PC-3 (cell line): ENCODE data around the gene MTM1. TPM values are rescaled to one million over a fixed set of nuclear protein-coding genes. Genes with fewer than 3 reads are reported as not detected.

Experiments used
- ATAC-seq: fragments of 200-7000 bp; cut with Tn5 transposase; 2 replicates; pipeline ENCODE4 v1.9.1; 2020; ENCODE audit warnings: mild to moderate bottlenecking, moderate library complexity
- BruUV-seq: library from RNA; stranded (reverse); fragments of 400-500 nt; replicated peaks from 2 replicates; lab custom pipeline; 2021; lab: Mats Ljungman, UMichigan
- CTCF ChIA-PET: fragments of 300-600 bp; sonication (Branson Sonifier 250); formaldehyde crosslinking; loops from one replicate; lab custom pipeline; 2022; ENCODE audit warnings: antibody characterized with exemption; lab: Charles Lee
- POLR2A ChIA-PET: fragments of 300-600 bp; sonication (Branson Sonifier 250); formaldehyde crosslinking; loops from one replicate; lab custom pipeline; 2022; ENCODE audit warnings: antibody characterized with exemption; ENCODE audit not compliant: unreplicated experiment; lab: Charles Lee
- DNase-seq: peaks from one replicate; pipeline ENCODE4 v3.0.0-alpha.2; 2015
- H2AFZ ChIP-seq: fragments of 300-600 bp; sonication (generic); 2 replicates; pipeline ENCODE4 v1.6.0; 2016; ENCODE audit warnings: antibody characterized with exemption, low read length
- H3F3A ChIP-seq: fragments of 300-600 bp; sonication (generic); one replicate; pipeline ENCODE4 v1.6.0; 2017; ENCODE audit warnings: antibody characterized with exemption, low read length, control low read depth, mild to moderate bottlenecking; ENCODE audit not compliant: unreplicated experiment
- H3K27ac ChIP-seq: fragments of 300-600 bp; sonication (generic); 2 replicates; pipeline ENCODE4 v1.5.1; 2016; ENCODE audit warnings: mild to moderate bottlenecking, low read length
- H3K27me3 ChIP-seq: fragments of 300-600 bp; sonication (generic); 2 replicates; pipeline ENCODE4 v1.6.1; 2016; ENCODE audit warnings: low read length, mixed read lengths
- H3K36me3 ChIP-seq: fragments of 300-600 bp; sonication (generic); 2 replicates; pipeline ENCODE4 v1.6.1; 2016; ENCODE audit warnings: low read depth, mixed run types, low read length, mixed read lengths
- H3K4me1 ChIP-seq: fragments of 300-600 bp; sonication (generic); 2 replicates; pipeline ENCODE4 v1.5.1; 2016; ENCODE audit warnings: low read length; ENCODE audit not compliant: insufficient read depth
- H3K4me2 ChIP-seq: fragments of 300-600 bp; sonication (generic); 2 replicates; pipeline ENCODE4 v1.6.0; 2016; ENCODE audit warnings: low read length
- H3K4me3 ChIP-seq: fragments of 300-600 bp; sonication (generic); 2 replicates; pipeline ENCODE4 v1.5.1; 2016; ENCODE audit warnings: mild to moderate bottlenecking, low read length, mixed read lengths
- H3K79me2 ChIP-seq: fragments of 300-600 bp; sonication (generic); 2 replicates; pipeline ENCODE4 v1.6.1; 2017; ENCODE audit warnings: low read length, mixed read lengths
- H3K9ac ChIP-seq: fragments of 300-600 bp; sonication (generic); 2 replicates; pipeline ENCODE4 v1.6.0; 2016; ENCODE audit warnings: mild to moderate bottlenecking, low read length
- H3K9me2 ChIP-seq: fragments of 300-600 bp; sonication (generic); replicated peaks from 2 replicates; pipeline ENCODE4 v1.6.1; 2016; ENCODE audit warnings: mixed run types, low read length, mixed read lengths
- H3K9me3 ChIP-seq: fragments of 300-600 bp; sonication (generic); 2 replicates; pipeline ENCODE4 v1.6.1; 2016; ENCODE audit warnings: low read length, mixed read lengths
- H4K20me1 ChIP-seq: fragments of 300-600 bp; sonication (generic); 2 replicates; pipeline ENCODE4 v1.6.1; 2016; ENCODE audit warnings: low read length, mixed read lengths
- EZH2 ChIP-seq: fragments of 300-600 bp; sonication (generic); IDR thresholded peaks from one replicate; pipeline ENCODE4 v1.6.1; 2017; ENCODE audit warnings: antibody characterized with exemption, mild to moderate bottlenecking, low read length; ENCODE audit not compliant: unreplicated experiment
- EZH2phosphoT487 ChIP-seq: fragments of 300-600 bp; sonication (generic); IDR thresholded peaks from 2 replicates; pipeline ENCODE4 v1.6.1; 2018; ENCODE audit warnings: mild to moderate bottlenecking, antibody characterized with exemption, low read length, borderline replicate concordance
- intact Hi-C: fragments of 100-400 bp; cut with micrococcal nuclease; formaldehyde crosslinking; loops from 2 replicates; pipeline ENCODE4 v1.9.0; 2023
- total RNA-seq: library from RNA; depleted of rRNA; stranded (reverse); fragments of >200 nt; gene quantifications from 2 replicates; pipeline ENCODE4 v1.2.3, GENCODE V29; 2014
- TF ChIP-seq, protein P1 (sequence below): fragments of 300-600 bp; sonication (generic); conservative IDR thresholded peaks from 2 replicates; pipeline ENCODE4 v1.5.1; 2017; ENCODE audit warnings: antibody characterized with exemption, low read depth, mild to moderate bottlenecking, low read length

MTM1 gene
- total RNA-seq, 1 experiment from 2014 or later, result 13.7 TPM

DNA sequence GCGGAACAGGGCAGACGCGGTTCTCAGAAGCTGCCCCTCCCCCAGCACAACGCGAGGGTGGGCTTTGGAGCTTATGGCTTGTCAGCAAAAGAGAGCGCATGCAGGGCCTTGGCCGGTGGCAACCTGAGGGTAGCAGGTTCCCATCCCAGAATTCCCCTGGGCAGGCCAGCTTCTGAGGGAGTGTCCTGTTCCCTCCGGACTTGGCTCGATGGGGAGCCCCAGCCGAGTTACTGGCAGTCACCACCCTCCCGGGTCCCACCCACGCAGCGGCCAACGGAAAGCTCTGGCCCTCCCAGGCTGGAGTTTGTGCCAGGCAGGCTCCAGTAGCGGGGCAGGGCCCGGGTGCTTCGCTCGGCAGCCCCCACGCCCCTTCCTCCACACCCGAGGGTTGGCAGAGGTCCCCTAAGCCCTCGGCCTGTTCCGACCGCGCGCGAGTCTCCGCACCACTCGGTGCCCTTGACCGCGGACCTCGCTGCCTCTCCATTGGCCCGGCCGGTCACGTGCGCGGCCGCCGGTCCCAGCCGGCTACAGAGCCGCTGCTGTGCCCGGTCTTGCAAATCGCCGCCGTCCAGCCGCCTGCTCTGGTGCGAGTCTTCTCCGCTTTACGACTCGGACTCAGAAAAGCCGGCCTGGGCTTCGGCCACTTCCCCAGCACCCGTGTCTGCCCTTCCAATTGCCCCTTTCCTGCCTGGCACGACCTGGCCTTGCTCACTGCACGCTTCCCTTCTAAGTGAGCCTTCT, 20.9 kb upstream of the MTM1 start:
- Histone ChIP-seq H3K9ac (no peak overlapping the region), H3K27ac (no peak overlapping the region), H3F3A (no peaks in the 10 kb centered on the region), H2AFZ (peak overlapping the region; percentile 52; the same call in 1 of the 2 replicates), H3K27me3 (no peaks in the 10 kb centered on the region), H3K36me3 (no peaks in the 10 kb centered on the region), H3K79me2 (no peaks in the 10 kb centered on the region), H3K4me1 (peaks cover 12% of the 10 kb centered on the region), H3K9me2 (no peaks in the 10 kb centered on the region), H3K4me3 (no peak overlapping the region), H3K9me3 (no peaks in the 10 kb centered on the region), H3K4me2 (no peak overlapping the region), H4K20me1 (no peaks in the 10 kb centered on the region)
- CTCF ChIA-PET, result no interaction called here
- TF ChIP-seq EZH2, result no peak
- no peak for TF ChIP-seq EZH2phosphoT487
- TF ChIP-seq, protein P1, sequence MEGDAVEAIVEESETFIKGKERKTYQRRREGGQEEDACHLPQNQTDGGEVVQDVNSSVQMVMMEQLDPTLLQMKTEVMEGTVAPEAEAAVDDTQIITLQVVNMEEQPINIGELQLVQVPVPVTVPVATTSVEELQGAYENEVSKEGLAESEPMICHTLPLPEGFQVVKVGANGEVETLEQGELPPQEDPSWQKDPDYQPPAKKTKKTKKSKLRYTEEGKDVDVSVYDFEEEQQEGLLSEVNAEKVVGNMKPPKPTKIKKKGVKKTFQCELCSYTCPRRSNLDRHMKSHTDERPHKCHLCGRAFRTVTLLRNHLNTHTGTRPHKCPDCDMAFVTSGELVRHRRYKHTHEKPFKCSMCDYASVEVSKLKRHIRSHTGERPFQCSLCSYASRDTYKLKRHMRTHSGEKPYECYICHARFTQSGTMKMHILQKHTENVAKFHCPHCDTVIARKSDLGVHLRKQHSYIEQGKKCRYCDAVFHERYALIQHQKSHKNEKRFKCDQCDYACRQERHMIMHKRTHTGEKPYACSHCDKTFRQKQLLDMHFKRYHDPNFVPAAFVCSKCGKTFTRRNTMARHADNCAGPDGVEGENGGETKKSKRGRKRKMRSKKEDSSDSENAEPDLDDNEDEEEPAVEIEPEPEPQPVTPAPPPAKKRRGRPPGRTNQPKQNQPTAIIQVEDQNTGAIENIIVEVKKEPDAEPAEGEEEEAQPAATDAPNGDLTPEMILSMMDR, result no peak
- ATAC-seq (peak; percentile 62), DNase-seq (no peak)
- intact Hi-C loops, result no loop called here
- POLR2A ChIA-PET, result no interaction called here
- no TSS peak for BruUV-seq

DNA sequence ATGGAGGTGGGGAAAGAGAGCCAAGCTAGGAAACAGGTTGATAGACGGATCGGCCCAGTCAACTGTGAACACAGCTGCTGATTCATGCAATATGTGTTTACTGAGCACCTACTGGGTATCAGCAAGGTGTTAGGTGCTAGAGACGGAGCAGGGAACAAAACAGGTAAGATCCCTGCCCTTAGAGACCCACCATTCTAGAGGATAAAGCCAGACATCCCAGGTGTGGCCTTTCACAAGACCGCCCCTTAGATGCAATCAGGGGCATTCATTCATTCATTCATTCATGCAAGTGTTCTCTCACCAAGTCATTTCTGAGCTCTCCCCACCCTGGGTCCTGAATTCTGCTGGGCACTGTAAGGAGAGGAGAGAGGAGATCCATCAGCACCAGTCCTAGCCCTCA, 20.2 kb upstream of the MTM1 start:
- Histone ChIP-seq H3K4me2 (peak overlapping the region; percentile 34; the same call in 1 of the 2 replicates), H3K9me3 (no peaks in the 10 kb centered on the region), H3K79me2 (no peaks in the 10 kb centered on the region), H2AFZ (peak overlapping the region; percentile 52; the same call in 1 of the 2 replicates), H3K36me3 (no peaks in the 10 kb centered on the region), H3K9me2 (no peaks in the 10 kb centered on the region), H3K4me3 (no peak overlapping the region), H4K20me1 (no peaks in the 10 kb centered on the region), H3K27me3 (no peaks in the 10 kb centered on the region), H3K4me1 (peaks cover 12% of the 10 kb centered on the region), H3K9ac (no peak overlapping the region), H3K27ac (no peak overlapping the region), H3F3A (no peaks in the 10 kb centered on the region)
- intact Hi-C loops, result no loop called here
- BruUV-seq, result no TSS peak
- ChIA-PET POLR2A (no interaction called here), CTCF (no interaction called here)
- TF ChIP-seq EZH2phosphoT487 (no peak), EZH2 (no peak)
- TF ChIP-seq, protein P1, result no peak
- ATAC-seq (no peak), DNase-seq (no peak)

DNA sequence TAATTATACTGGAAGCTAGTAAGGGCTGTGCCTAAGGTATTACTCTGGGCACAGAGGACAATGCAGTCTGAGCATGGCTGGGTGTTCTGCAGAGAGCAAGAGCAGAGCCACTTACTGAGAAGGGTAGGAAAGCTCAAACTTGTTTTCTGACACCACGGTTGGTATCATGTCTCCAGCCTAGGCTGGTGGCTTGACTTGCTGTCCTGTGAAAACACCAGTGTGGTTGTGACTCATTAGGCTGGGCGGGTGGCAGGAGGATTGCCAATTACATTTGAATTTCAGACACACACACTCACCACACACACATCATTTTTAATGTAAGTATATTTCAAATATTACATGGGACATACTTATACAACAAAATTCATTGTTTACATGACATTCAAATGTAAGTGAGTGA, 19.7 kb upstream of the MTM1 start:
- H3K27ac ChIP-seq, result no peak overlapping the region
- CTCF ChIA-PET, result no interaction called here
- peak; percentile 66 for DNase-seq
- no peaks in the 10 kb centered on the region for H3K79me2 ChIP-seq
- H3K9ac ChIP-seq, result no peak overlapping the region
- H3K4me1 ChIP-seq, result peaks cover 12% of the 10 kb centered on the region
- TF ChIP-seq EZH2phosphoT487 (no peak), EZH2 (no peak)
- TF ChIP-seq, protein P1, result no peak
- BruUV-seq, result no TSS peak
- peak; percentile 66 for ATAC-seq
- no peaks in the 10 kb centered on the region for H3K9me2 ChIP-seq
- H3F3A ChIP-seq, result no peaks in the 10 kb centered on the region
- H4K20me1 ChIP-seq, result no peaks in the 10 kb centered on the region
- no peaks in the 10 kb centered on the region for H3K27me3 ChIP-seq
- H3K4me2 ChIP-seq, result peak overlapping the region; percentile 34; the same call in 1 of the 2 replicates
- H3K36me3 ChIP-seq, result no peaks in the 10 kb centered on the region
- POLR2A ChIA-PET, result no interaction called here
- H3K4me3 ChIP-seq, result no peak overlapping the region
- intact Hi-C loops, result no loop called here
- H3K9me3 ChIP-seq, result no peaks in the 10 kb centered on the region
- no peak overlapping the region for H2AFZ ChIP-seq
